Measurements from ENCODE around the gene GIPC2.
"Not testable (repeated sequence)": the region's sequence is repeated elsewhere in the genome, so short reads cannot be mapped to it uniquely, and the experiment has no call there.

GIPC2 gene

DNA sequence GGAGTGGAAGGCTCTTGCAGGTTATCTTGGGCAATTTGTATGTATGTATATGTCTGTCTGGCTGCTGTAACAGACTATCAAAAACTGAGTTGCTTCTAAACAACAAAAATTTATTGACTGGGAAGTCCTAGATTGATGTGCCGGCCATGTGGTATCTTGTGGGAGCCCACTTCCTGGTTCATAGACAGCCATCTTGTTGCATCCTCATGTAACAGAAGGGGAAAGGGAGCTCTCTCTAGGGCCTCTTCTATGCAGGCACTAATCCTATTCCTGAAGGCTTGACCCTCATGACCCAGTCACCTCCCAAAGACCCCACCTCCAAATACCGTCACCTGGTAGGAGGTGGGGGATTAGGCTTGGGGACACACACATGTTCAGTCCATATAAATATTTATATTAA, 9.2 kb downstream of the GIPC2 start:
- H3K4me3 ChIP-seq (ENCODE audit: low read length): no peak overlapping the region
- no peaks in the 10 kb centered on the region for H3K36me3 ChIP-seq (ENCODE audit: control insufficient read depth, insufficient read depth, low read length)
- H3K9me3 ChIP-seq (ENCODE audit: control insufficient read depth, low read length): no peaks in the 10 kb centered on the region
- no peaks in the 10 kb centered on the region for H3K27me3 ChIP-seq (ENCODE audit: control insufficient read depth, insufficient read depth, low read length)
- peaks cover 5% of the 10 kb centered on the region for H3K4me1 ChIP-seq (ENCODE audit: control insufficient read depth, insufficient read depth, low read length)
- no peak overlapping the region for H3K9ac ChIP-seq (ENCODE audit: low read length)

- H3K36me3 ChIP-seq (ENCODE audit: control insufficient read depth, insufficient read depth, low read length): no peaks in the 10 kb centered on the region
- no peak overlapping the region for H3K4me3 ChIP-seq (ENCODE audit: low read length)
- H3K9me3 ChIP-seq (ENCODE audit: control insufficient read depth, low read length): no peaks in the 10 kb centered on the region
- H3K27me3 ChIP-seq (ENCODE audit: control insufficient read depth, insufficient read depth, low read length): no peaks in the 10 kb centered on the region
- peaks cover 5% of the 10 kb centered on the region for H3K4me1 ChIP-seq (ENCODE audit: control insufficient read depth, insufficient read depth, low read length)
- no peak overlapping the region for H3K9ac ChIP-seq (ENCODE audit: low read length)
These were observed 9.9 kb downstream of the GIPC2 start for GRCh38 chr1:78055565-78056132.

DNA sequence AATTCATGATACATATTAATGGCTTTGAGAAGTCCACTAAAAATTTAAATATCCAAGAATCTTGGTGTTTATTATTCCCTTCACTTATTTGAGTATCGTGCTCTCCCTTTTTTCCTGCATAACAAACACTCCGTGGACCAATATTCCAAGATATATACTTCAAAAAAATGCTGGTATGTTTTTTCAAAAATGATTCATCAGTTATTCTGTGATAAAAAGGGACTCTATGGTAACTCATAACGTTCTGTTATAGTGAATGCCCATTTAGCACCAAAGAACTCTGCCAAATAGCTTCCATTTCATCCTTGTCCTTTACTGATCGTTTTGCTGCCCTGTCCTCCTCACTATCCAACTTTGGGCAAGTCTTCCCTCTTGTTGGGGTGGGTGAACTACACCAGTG, 12.9 kb downstream of the GIPC2 start:
- Histone ChIP-seq H3K9ac (ENCODE audit: low read length) (no peak overlapping the region), H3K4me3 (ENCODE audit: low read length) (no peak overlapping the region), H3K9me3 (ENCODE audit: control insufficient read depth, low read length) (no peaks in the 10 kb centered on the region), H3K4me1 (ENCODE audit: control insufficient read depth, insufficient read depth, low read length) (peaks cover 5% of the 10 kb centered on the region), H3K36me3 (ENCODE audit: control insufficient read depth, insufficient read depth, low read length) (no peaks in the 10 kb centered on the region), H3K27me3 (ENCODE audit: control insufficient read depth, insufficient read depth, low read length) (no peaks in the 10 kb centered on the region)

DNA sequence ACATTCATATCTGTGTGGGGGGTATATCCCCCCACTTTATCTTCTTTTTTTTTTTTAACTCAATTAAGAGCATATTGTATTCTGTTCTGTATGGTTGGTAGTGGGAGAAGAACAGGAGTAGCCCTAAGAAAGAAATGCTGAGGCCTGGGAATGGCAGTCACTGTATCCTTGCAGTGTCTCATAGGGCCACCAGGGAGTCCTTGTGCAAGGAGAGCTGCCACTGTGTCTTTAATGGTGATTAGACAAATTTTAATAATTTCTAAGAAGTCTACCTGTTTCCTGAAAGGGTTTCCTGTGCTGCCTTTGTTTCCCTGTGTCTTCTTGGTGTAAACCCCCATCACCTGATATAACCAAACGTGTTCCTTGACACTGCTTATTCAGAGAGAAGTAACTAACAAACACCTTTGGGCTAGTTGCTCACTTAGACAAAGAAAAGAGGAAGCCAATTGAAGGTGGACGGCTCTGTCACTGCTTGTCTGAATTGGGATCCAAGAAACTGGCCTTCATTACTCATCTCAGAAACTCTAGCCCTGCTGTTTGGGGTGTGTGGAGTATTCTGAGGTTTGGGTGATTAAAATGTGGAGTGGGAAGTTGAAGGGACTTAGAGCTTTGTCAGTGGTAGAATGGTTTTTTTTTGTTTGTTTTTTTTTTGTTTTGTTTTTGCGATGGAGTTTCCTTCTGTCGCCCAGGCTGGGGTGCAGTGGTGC, 15.2 kb downstream of the GIPC2 start:
- H3K9me3 ChIP-seq (ENCODE audit: control insufficient read depth, low read length): no peaks in the 10 kb centered on the region
- no peaks in the 10 kb centered on the region for H3K4me1 ChIP-seq (ENCODE audit: control insufficient read depth, insufficient read depth, low read length)
- no peak overlapping the region for H3K9ac ChIP-seq (ENCODE audit: low read length)
- no peak overlapping the region for H3K4me3 ChIP-seq (ENCODE audit: low read length)
- H3K27me3 ChIP-seq (ENCODE audit: control insufficient read depth, insufficient read depth, low read length): no peaks in the 10 kb centered on the region
- no peaks in the 10 kb centered on the region for H3K36me3 ChIP-seq (ENCODE audit: control insufficient read depth, insufficient read depth, low read length)

DNA sequence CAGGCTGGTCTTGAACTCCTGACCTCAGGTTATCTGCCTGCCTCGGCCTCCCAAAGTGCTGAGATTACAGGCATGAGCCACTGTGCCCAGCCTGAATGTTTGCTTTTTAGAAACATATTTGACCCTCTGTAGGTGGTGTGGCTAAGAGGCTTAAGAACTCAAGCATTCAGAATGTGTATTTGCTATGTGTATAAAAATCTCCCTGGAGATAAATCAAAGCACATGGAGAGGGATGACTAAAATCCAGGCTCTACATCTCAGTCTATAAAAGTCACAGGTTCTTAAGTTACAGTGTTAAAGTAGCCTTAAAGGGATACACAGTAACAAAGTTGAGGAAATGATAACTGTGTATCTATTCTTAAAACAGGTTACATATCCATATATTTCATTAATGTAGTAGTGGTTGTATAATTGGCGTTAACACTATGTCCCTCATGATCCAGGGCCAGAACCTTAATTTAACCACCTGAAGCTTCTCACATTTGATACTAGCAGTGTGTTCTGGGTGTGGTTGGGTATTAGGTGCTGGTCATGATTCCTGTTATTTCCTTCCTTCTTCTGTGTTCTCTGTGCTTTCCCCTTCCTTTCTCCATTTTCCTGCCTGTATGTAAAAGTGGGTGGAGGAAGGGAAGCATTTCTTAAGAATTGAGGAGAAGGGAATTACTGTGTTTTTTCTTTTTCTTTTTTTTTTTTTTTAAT, 16.2 kb downstream of the GIPC2 start:
- Histone ChIP-seq H3K9me3 (ENCODE audit: control insufficient read depth, low read length) (no peaks in the 10 kb centered on the region), H3K36me3 (ENCODE audit: control insufficient read depth, insufficient read depth, low read length) (no peaks in the 10 kb centered on the region), H3K27me3 (ENCODE audit: control insufficient read depth, insufficient read depth, low read length) (no peaks in the 10 kb centered on the region), H3K4me3 (ENCODE audit: low read length) (no peak overlapping the region), H3K4me1 (ENCODE audit: control insufficient read depth, insufficient read depth, low read length) (no peaks in the 10 kb centered on the region), H3K9ac (ENCODE audit: low read length) (no peak overlapping the region)

DNA sequence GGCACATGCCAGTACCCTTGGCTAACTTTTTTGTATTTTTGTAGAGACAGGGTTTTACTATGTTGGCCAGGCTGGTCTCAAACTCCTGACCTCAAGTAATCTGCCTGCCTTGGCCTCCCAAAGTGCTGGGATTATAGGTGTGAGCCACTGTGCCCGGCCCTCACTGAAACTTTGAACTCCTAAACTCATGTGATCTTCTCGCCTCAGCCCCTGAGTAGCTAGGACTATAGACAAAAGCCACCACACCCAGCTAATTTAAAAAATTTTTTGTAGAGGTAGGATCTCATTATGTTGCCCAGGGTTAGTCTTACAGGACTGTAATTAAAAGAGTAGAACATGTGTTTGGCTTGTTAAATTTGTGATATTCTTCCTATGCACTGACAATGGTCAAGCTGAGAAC, 19.1 kb downstream of the GIPC2 start:
- not testable (repeated sequence) for H3K27me3 ChIP-seq (ENCODE audit: control insufficient read depth, insufficient read depth, low read length); H3K9ac ChIP-seq (ENCODE audit: low read length); H3K9me3 ChIP-seq (ENCODE audit: control insufficient read depth, low read length); H3K4me3 ChIP-seq (ENCODE audit: low read length); H3K4me1 ChIP-seq (ENCODE audit: control insufficient read depth, insufficient read depth, low read length); H3K36me3 ChIP-seq (ENCODE audit: control insufficient read depth, insufficient read depth, low read length)

DNA sequence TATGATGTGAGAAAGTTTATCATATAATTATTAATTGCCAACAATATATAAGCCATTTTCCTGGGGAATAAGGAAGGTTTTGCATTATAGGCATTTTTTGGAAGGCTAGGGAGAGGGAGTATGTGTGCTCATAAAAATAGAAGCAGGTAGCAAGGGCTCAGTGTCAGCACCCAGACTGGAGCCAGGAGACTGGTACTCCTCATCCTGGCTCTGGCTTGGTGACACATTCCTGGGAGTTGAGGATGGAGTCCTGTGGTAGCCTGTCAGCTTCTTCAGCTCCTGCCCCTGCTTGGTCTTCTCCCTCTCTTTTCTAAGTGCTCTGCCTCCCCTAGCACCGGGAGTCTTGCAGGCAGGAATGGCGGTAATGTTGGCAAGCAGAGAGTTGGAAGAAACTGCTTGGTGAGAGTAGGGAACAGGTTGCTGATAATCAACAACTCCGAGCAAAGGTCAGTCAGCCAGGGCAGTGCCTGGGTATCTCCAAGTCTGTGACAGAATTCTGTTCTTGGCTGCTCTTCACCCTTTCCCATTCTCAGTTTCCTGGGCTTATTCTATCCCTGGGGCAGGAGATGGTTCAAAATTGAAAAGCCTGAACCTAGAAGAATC, 23.0 kb downstream of the GIPC2 start:
- Histone ChIP-seq H3K4me3 (ENCODE audit: low read length) (no peak overlapping the region), H3K27me3 (ENCODE audit: control insufficient read depth, insufficient read depth, low read length) (no peaks in the 10 kb centered on the region), H3K4me1 (ENCODE audit: control insufficient read depth, insufficient read depth, low read length) (peaks cover 8% of the 10 kb centered on the region), H3K36me3 (ENCODE audit: control insufficient read depth, insufficient read depth, low read length) (no peaks in the 10 kb centered on the region), H3K9ac (ENCODE audit: low read length) (no peak overlapping the region), H3K9me3 (ENCODE audit: control insufficient read depth, low read length) (no peaks in the 10 kb centered on the region)

GRCh38 chr1:78069784-78070183, 24.0 kb downstream of the GIPC2 start:
- peaks cover 8% of the 10 kb centered on the region for H3K4me1 ChIP-seq (ENCODE audit: control insufficient read depth, insufficient read depth, low read length)
- no peak overlapping the region for H3K4me3 ChIP-seq (ENCODE audit: low read length)
- no peaks in the 10 kb centered on the region for H3K27me3 ChIP-seq (ENCODE audit: control insufficient read depth, insufficient read depth, low read length)
- no peak overlapping the region for H3K9ac ChIP-seq (ENCODE audit: low read length)
- no peaks in the 10 kb centered on the region for H3K36me3 ChIP-seq (ENCODE audit: control insufficient read depth, insufficient read depth, low read length)
- H3K9me3 ChIP-seq (ENCODE audit: control insufficient read depth, low read length): no peaks in the 10 kb centered on the region

- Histone ChIP-seq H3K4me3 (ENCODE audit: low read length) (no peak overlapping the region), H3K9ac (ENCODE audit: low read length) (no peak overlapping the region), H3K36me3 (ENCODE audit: control insufficient read depth, insufficient read depth, low read length) (no peaks in the 10 kb centered on the region), H3K9me3 (ENCODE audit: control insufficient read depth, low read length) (no peaks in the 10 kb centered on the region), H3K27me3 (ENCODE audit: control insufficient read depth, insufficient read depth, low read length) (no peaks in the 10 kb centered on the region), H3K4me1 (ENCODE audit: control insufficient read depth, insufficient read depth, low read length) (peaks cover 8% of the 10 kb centered on the region)
These were observed 24.4 kb downstream of the GIPC2 start for GRCh38 chr1:78070210-78070609.

DNA sequence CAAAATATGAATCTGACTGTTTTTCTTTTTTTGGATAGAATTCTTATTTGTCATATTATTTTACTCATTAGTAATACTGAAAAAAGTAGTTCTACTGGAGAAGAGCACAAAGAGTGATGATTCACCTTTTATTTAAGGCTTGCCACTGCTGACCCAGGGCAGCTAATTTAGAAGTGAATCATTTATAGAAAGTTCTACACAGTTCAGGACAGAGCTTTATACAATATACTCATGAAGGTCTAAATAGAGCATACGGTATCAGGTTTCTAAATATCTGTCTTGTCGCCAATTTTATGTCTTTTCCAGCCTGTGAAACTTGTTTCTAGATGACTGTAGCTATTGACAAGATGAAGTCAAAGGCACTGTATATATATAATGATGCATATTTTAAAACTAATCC, 25.0 kb downstream of the GIPC2 start:
- Histone ChIP-seq H3K9me3 (ENCODE audit: control insufficient read depth, low read length) (no peaks in the 10 kb centered on the region), H3K4me1 (ENCODE audit: control insufficient read depth, insufficient read depth, low read length) (peaks cover 8% of the 10 kb centered on the region), H3K4me3 (ENCODE audit: low read length) (no peak overlapping the region), H3K27me3 (ENCODE audit: control insufficient read depth, insufficient read depth, low read length) (no peaks in the 10 kb centered on the region), H3K36me3 (ENCODE audit: control insufficient read depth, insufficient read depth, low read length) (no peaks in the 10 kb centered on the region), H3K9ac (ENCODE audit: low read length) (no peak overlapping the region)

DNA sequence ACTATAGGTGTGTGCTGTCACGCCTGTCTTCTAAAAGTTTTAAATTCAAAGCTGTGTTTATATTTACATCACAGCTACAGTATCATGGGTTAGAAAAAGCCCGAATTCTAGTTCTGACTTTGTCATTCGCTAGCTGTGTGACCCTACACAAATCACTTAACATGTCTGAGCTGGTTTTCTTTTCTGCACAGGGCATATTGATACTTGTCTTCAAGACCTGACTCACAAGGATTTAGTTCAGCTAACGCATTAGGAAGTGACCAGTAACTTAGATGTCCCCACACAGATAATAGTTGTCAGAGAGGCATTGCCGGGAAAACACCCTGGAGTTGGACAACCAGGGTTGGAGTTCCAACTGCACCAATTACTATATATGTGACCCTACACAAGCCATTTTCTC, 25.9 kb downstream of the GIPC2 start:
- Histone ChIP-seq H3K4me3 (ENCODE audit: low read length) (no peak overlapping the region), H3K9ac (ENCODE audit: low read length) (no peak overlapping the region), H3K4me1 (ENCODE audit: control insufficient read depth, insufficient read depth, low read length) (peaks cover 8% of the 10 kb centered on the region), H3K27me3 (ENCODE audit: control insufficient read depth, insufficient read depth, low read length) (no peaks in the 10 kb centered on the region), H3K9me3 (ENCODE audit: control insufficient read depth, low read length) (no peaks in the 10 kb centered on the region), H3K36me3 (ENCODE audit: control insufficient read depth, insufficient read depth, low read length) (no peaks in the 10 kb centered on the region)

- Histone ChIP-seq H3K9ac (ENCODE audit: low read length) (no peak overlapping the region), H3K4me3 (ENCODE audit: low read length) (no peak overlapping the region), H3K9me3 (ENCODE audit: control insufficient read depth, low read length) (no peaks in the 10 kb centered on the region), H3K36me3 (ENCODE audit: control insufficient read depth, insufficient read depth, low read length) (no peaks in the 10 kb centered on the region), H3K4me1 (ENCODE audit: control insufficient read depth, insufficient read depth, low read length) (peaks cover 8% of the 10 kb centered on the region), H3K27me3 (ENCODE audit: control insufficient read depth, insufficient read depth, low read length) (no peaks in the 10 kb centered on the region)
These were observed 26.4 kb downstream of the GIPC2 start for GRCh38 chr1:78072216-78072615.

Data from mucosa of stomach (tissue), 1 donor.